GM12878 (cell line): Measurements from ENCODE around the gene NAV3. TPM values are rescaled to one million over a fixed set of nuclear protein-coding genes. Genes with fewer than 3 reads are reported as not detected.

Experiments used
- ATAC-seq: fragments of 200-7000 bp; cut with Tn5 transposase; 3 replicates; pipeline ENCODE4 v1.9.1; 2020; ENCODE audit warnings: mild to moderate bottlenecking, moderate library complexity
- BruUV-seq: library from RNA; stranded (reverse); fragments of 400-500 nt; replicated peaks from 2 replicates; lab custom pipeline; 2021; lab: Mats Ljungman, UMichigan
- CTCF ChIA-PET: fragments of 300-600 bp; sonication (Branson Sonifier 250); formaldehyde crosslinking; extraction: SDS; loops from one replicate; lab custom pipeline; 2021; ENCODE audit warnings: inconsistent platforms; lab: Yijun Ruan, JAX
- POLR2A ChIA-PET: fragments of 350-600 bp; formaldehyde crosslinking; extraction: SDS; loops from one replicate; lab custom pipeline; 2021; ENCODE audit warnings: inconsistent platforms; lab: Charles Lee
- RAD21 ChIA-PET: fragments of 300-600 bp; sonication (Branson Sonifier 250); formaldehyde crosslinking; loops from one replicate; lab custom pipeline; 2023; ENCODE audit warnings: antibody characterized with exemption; ENCODE audit not compliant: unreplicated experiment; lab: Charles Lee
- SMC1A ChIA-PET: fragments of 300-600 bp; sonication (Branson Sonifier 250); formaldehyde crosslinking; loops from one replicate; lab custom pipeline; 2023; ENCODE audit not compliant: unreplicated experiment, uncharacterized antibody; lab: Charles Lee
- DNase-seq: peaks from one replicate; pipeline ENCODE4 v3.0.0-alpha.2; 2011; ENCODE audit warnings: low read depth, low spot score
- FAIRE-seq: peaks from 3 replicates; lab custom pipeline; 2011; peaks lifted over from hg19 to GRCh38; lab: Jason Lieb, UNC
- H2AFZ ChIP-seq: 2 replicates; pipeline ENCODE4 v1.6.0; 2011; ENCODE audit warnings: low read depth, low read length, control low read depth; ENCODE audit not compliant: control insufficient read depth
- H3K27ac ChIP-seq: 2 replicates; pipeline ENCODE4 v1.5.1; 2011; ENCODE audit warnings: control low read depth; ENCODE audit not compliant: control insufficient read depth, insufficient read depth
- H3K27me3 ChIP-seq, 2 experiments: replicated peaks in 1 of 2; 2 replicates each; pipeline versions ENCODE4 v1.6.0 to v1.6.1; 2011; ENCODE audit warnings: low read length in 1 of 2; ENCODE audit not compliant: control insufficient read depth in 2 of 2, insufficient read depth in 2 of 2
- H3K36me3 ChIP-seq, 2 experiments: 2 replicates each; pipeline ENCODE4 v1.5.1; 2011; ENCODE audit warnings: low read length in 1 of 2; ENCODE audit not compliant: control insufficient read depth in 2 of 2, insufficient read depth in 2 of 2
- H3K4me1 ChIP-seq: 2 replicates; pipeline ENCODE4 v1.6.1; 2011; ENCODE audit warnings: mild to moderate bottlenecking, low read length, moderate library complexity, mixed read lengths; ENCODE audit not compliant: control insufficient read depth, insufficient read depth
- H3K4me2 ChIP-seq: 2 replicates; pipeline ENCODE4 v1.6.0; 2011; ENCODE audit warnings: control low read depth; ENCODE audit not compliant: control insufficient read depth, insufficient read depth
- H3K4me3 ChIP-seq: fragments of 200-600 bp; sonication (generic); 2 replicates; pipeline ENCODE4 v1.5.1; 2016
- H3K79me2 ChIP-seq: 2 replicates; pipeline ENCODE4 v1.6.0; 2011; ENCODE audit warnings: low read length; ENCODE audit not compliant: control insufficient read depth, insufficient read depth
- H3K9ac ChIP-seq: 2 replicates; pipeline ENCODE4 v1.8.0; 2011; ENCODE audit warnings: low read length, control low read depth, mixed read lengths; ENCODE audit not compliant: control insufficient read depth, insufficient read depth
- H3K9me3 ChIP-seq: replicated peaks from 3 replicates; pipeline ENCODE4 v1.5.1; 2011; ENCODE audit warnings: mild to moderate bottlenecking, low read length; ENCODE audit not compliant: control insufficient read depth, insufficient read depth
- H4K20me1 ChIP-seq: 2 replicates; pipeline ENCODE4 v1.6.0; 2011; ENCODE audit not compliant: control insufficient read depth, insufficient read depth
- EED ChIP-seq: sonication (generic); IDR thresholded peaks from 2 replicates; pipeline ENCODE4 v1.6.1; 2016; ENCODE audit warnings: antibody characterized with exemption, low read depth
- HDAC2 ChIP-seq: fragments of 200-600 bp; sonication (generic); IDR thresholded peaks from 2 replicates; pipeline ENCODE4 v1.6.1; 2017
- IKZF1 ChIP-seq: fragments of 450-650 bp; conservative IDR thresholded peaks from 2 replicates; pipeline ENCODE4 v1.6.1; 2017; ENCODE audit warnings: antibody characterized with exemption, mild to moderate bottlenecking
- KAT2A ChIP-seq: conservative IDR thresholded peaks from 2 replicates; pipeline ENCODE4 v1.6.1; 2011; ENCODE audit warnings: low read depth, low read length; ENCODE audit not compliant: control insufficient read depth
- NFXL1 ChIP-seq: fragments of 450-650 bp; IDR thresholded peaks from 2 replicates; pipeline ENCODE4 v1.6.1; 2017; ENCODE audit warnings: antibody characterized with exemption, mild to moderate bottlenecking, borderline replicate concordance
- NFYB ChIP-seq: IDR thresholded peaks from 2 replicates; pipeline ENCODE4 v1.6.1; 2011; ENCODE audit warnings: low read depth, mild to moderate bottlenecking, low read length, improper control_type of control experiment, moderate library complexity; ENCODE audit not compliant: insufficient read depth
- NR2C1 ChIP-seq: fragments of 450-650 bp; IDR thresholded peaks from 2 replicates; pipeline ENCODE4 v1.6.1; 2017; ENCODE audit warnings: antibody characterized with exemption, mild to moderate bottlenecking, moderate library complexity
- PAX5 ChIP-seq: IDR thresholded peaks from 2 replicates; pipeline ENCODE4 v1.6.1; 2011; ENCODE audit warnings: low read depth, low read length, borderline replicate concordance
- RAD51 ChIP-seq: fragments of 450-650 bp; IDR thresholded peaks from 2 replicates; pipeline ENCODE4 v1.6.1; 2016; ENCODE audit warnings: moderate library complexity, mild to moderate bottlenecking, inconsistent platforms
- RFX5 ChIP-seq: IDR thresholded peaks from 2 replicates; pipeline ENCODE4 v1.6.1; 2011; ENCODE audit warnings: low read depth, low read length, improper control_type of control experiment
- TCF12 ChIP-seq: IDR thresholded peaks from 2 replicates; pipeline ENCODE4 v1.6.1; 2011; ENCODE audit warnings: low read depth, mild to moderate bottlenecking, low read length
- ZSCAN29 ChIP-seq: fragments of 450-650 bp; IDR thresholded peaks from 2 replicates; pipeline ENCODE4 v1.6.1; 2017; ENCODE audit warnings: mild to moderate bottlenecking, moderate library complexity
- WGBS: methylation state at CpG from one replicate; pipeline ENCODE4 v1.1.6; 2016; ENCODE audit warnings: low lambda C conversion rate; ENCODE audit not compliant: insufficient replicate concordance, insufficient coverage; ENCODE audit errors: missing lambda C conversion rate; 5-methylcytosine and 5-hydroxymethylcytosine counted together
- in situ Hi-C: fragments of 300-500 bp; cut with MboI; formaldehyde crosslinking; loops from 9 replicates; pipeline ENCODE4 v1.14.3; 2018; ENCODE audit warnings: mixed read lengths
- intact Hi-C: fragments of 100-400 bp; cut with micrococcal nuclease; formaldehyde crosslinking; loops from one replicate; pipeline ENCODE4 v1.14.2; 2022; ENCODE audit not compliant: unreplicated experiment
- polyA plus RNA-seq, 11 experiments: library from polyadenylated mRNA; depleted of rRNA in 4 of 11; unstranded in 6 of 11; stranded (reverse) in 5 of 11; fragments of >200 nt; fragmentation: Nextera tagmentation in 4 of 11; fragmentation: Illumina TruSeq in 1 of 11; extraction: Ambion mirVana in 4 of 11; extraction: Trizol in 1 of 11; gene quantifications; 1 replicate in 1 of 11; 2 replicates in 10 of 11; pipeline versions ENCODE4 v1.2.1 to v1.2.3, GENCODE V29; 2011 to 2016; ENCODE audit warnings: inconsistent platforms in 2 of 11, missing spikeins in 2 of 11, low read depth in 1 of 11
- total RNA-seq, 4 experiments: library from RNA; depleted of rRNA in 3 of 4; stranded (reverse); fragments of >200 nt in 3 of 4; fragmentation: Illumina TruSeq in 1 of 4; extraction: Trizol in 1 of 4; gene quantifications; 2 replicates each; pipeline versions ENCODE4 v1.2.1 to v1.2.3, GENCODE V29; 2013 to 2021
- TF ChIP-seq, protein P1 (sequence below): IDR thresholded peaks from 2 replicates; pipeline ENCODE4 v1.6.1; 2012; ENCODE audit warnings: mild to moderate bottlenecking, low read depth, low read length
- TF ChIP-seq, protein P2 (sequence below): fragments of 450-650 bp; formaldehyde crosslinking; IDR thresholded peaks from 2 replicates; pipeline ENCODE4 v1.4.0; 2020; ENCODE audit warnings: mild to moderate bottlenecking, moderate library complexity
- TF ChIP-seq, protein P3 (sequence below): IDR thresholded peaks from 2 replicates; pipeline ENCODE4 v1.6.1; 2012; ENCODE audit warnings: low read depth, low read length, improper control_type of control experiment
- TF ChIP-seq, protein P4 (sequence below): fragments of 450-650 bp; IDR thresholded peaks from 2 replicates; pipeline ENCODE4 v1.6.1; 2016; ENCODE audit warnings: mild to moderate bottlenecking

NAV3 gene
- total and polyA plus RNA-seq, 10 of the 15 experiments (the other 5 are each of a cell fraction or from before 2014, with no cell fraction given) = 0.05 to 0.51 (median 0.22) TPM; not detected in 1

DNA sequence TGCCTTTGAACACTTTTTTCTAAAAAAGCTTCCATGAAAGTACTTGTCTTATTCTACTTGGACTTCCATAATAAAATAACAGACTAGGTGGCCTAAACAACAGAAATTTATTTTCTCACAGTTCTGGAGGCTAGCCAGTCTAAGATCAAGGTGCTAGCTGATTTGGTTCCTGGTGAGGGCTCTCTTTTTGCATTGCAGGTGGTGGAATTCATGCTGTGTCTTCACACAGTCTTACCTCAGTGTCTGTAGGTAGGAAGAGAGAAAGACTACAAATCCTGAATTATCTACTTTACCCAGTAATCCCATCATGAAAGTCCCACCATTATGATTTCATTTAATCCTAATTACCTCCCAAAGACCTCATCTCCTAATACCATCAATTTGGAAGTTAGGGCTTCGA lies 356.0 kb downstream of the NAV3 start (continued):
- TF ChIP-seq, protein P1, sequence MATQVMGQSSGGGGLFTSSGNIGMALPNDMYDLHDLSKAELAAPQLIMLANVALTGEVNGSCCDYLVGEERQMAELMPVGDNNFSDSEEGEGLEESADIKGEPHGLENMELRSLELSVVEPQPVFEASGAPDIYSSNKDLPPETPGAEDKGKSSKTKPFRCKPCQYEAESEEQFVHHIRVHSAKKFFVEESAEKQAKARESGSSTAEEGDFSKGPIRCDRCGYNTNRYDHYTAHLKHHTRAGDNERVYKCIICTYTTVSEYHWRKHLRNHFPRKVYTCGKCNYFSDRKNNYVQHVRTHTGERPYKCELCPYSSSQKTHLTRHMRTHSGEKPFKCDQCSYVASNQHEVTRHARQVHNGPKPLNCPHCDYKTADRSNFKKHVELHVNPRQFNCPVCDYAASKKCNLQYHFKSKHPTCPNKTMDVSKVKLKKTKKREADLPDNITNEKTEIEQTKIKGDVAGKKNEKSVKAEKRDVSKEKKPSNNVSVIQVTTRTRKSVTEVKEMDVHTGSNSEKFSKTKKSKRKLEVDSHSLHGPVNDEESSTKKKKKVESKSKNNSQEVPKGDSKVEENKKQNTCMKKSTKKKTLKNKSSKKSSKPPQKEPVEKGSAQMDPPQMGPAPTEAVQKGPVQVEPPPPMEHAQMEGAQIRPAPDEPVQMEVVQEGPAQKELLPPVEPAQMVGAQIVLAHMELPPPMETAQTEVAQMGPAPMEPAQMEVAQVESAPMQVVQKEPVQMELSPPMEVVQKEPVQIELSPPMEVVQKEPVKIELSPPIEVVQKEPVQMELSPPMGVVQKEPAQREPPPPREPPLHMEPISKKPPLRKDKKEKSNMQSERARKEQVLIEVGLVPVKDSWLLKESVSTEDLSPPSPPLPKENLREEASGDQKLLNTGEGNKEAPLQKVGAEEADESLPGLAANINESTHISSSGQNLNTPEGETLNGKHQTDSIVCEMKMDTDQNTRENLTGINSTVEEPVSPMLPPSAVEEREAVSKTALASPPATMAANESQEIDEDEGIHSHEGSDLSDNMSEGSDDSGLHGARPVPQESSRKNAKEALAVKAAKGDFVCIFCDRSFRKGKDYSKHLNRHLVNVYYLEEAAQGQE = no peak
- TF ChIP-seq NR2C1 = no peak
- no peak for TF ChIP-seq IKZF1
- no peak for TF ChIP-seq HDAC2
- TF ChIP-seq PAX5 = no peak
- TF ChIP-seq NFYB = no peak
- no peak for TF ChIP-seq ZSCAN29
- TF ChIP-seq TCF12 = no peak
- TF ChIP-seq KAT2A = no peak
- TF ChIP-seq, all 136 proteins: peak for 0

DNA sequence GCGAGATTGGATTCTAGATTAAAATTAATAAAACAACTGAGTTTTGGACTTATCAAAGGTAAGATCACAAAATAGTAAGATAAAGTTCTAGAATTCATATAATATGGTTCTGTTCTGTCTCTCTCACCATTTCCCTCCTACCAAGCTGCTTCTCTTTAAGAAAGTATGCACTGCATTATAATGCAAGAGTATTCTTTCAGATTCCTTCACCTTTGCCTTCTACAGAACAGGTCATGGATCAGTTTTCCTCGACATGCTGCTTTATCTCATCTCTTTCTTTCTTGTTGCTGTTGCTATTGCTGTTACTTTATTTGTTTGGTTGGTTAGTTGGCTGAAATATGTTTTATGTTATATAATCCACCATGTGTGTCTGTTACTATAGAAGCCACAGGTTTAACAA lies 357.0 kb downstream of the NAV3 start:
- intact Hi-C loops (no loop called here), in situ Hi-C loops (no loop called here)
- no peak for ATAC-seq
- H3K9ac ChIP-seq = no peak overlapping the region
- 0% methylated on average over 2 of the region's 2 CpGs for WGBS
- CTCF ChIA-PET = no interaction called here
- H3K4me3 ChIP-seq = no peak overlapping the region
- H2AFZ ChIP-seq = no peak overlapping the region
- H3K79me2 ChIP-seq = no peaks in the 10 kb centered on the region
- no peaks in the 10 kb centered on the region for H3K36me3 ChIP-seq
- POLR2A ChIA-PET = no interaction called here
- BruUV-seq = no TSS peak
- no peaks in the 10 kb centered on the region for H3K4me1 ChIP-seq
- H3K4me2 ChIP-seq = no peak overlapping the region
- DNase-seq = no peak
- no peaks in the 10 kb centered on the region for H3K27me3 ChIP-seq
- no peaks in the 10 kb centered on the region for H4K20me1 ChIP-seq
- no peaks in the 10 kb centered on the region for H3K9me3 ChIP-seq
- H3K27ac ChIP-seq = no peak overlapping the region
- SMC1A ChIA-PET = no interaction called here
- FAIRE-seq = no peak
- RAD21 ChIA-PET = no interaction called here
- TF ChIP-seq RFX5 (no peak), NFXL1 (no peak), RAD51 (no peak), HDAC2 (no peak), EED (no peak)
- TF ChIP-seq, protein P2, sequence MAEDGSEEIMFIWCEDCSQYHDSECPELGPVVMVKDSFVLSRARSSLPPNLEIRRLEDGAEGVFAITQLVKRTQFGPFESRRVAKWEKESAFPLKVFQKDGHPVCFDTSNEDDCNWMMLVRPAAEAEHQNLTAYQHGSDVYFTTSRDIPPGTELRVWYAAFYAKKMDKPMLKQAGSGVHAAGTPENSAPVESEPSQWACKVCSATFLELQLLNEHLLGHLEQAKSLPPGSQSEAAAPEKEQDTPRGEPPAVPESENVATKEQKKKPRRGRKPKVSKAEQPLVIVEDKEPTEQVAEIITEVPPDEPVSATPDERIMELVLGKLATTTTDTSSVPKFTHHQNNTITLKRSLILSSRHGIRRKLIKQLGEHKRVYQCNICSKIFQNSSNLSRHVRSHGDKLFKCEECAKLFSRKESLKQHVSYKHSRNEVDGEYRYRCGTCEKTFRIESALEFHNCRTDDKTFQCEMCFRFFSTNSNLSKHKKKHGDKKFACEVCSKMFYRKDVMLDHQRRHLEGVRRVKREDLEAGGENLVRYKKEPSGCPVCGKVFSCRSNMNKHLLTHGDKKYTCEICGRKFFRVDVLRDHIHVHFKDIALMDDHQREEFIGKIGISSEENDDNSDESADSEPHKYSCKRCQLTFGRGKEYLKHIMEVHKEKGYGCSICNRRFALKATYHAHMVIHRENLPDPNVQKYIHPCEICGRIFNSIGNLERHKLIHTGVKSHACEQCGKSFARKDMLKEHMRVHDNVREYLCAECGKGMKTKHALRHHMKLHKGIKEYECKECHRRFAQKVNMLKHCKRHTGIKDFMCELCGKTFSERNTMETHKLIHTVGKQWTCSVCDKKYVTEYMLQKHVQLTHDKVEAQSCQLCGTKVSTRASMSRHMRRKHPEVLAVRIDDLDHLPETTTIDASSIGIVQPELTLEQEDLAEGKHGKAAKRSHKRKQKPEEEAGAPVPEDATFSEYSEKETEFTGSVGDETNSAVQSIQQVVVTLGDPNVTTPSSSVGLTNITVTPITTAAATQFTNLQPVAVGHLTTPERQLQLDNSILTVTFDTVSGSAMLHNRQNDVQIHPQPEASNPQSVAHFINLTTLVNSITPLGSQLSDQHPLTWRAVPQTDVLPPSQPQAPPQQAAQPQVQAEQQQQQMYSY (CRISPR knock-in tag) = no peak
- TF ChIP-seq, protein P3, sequence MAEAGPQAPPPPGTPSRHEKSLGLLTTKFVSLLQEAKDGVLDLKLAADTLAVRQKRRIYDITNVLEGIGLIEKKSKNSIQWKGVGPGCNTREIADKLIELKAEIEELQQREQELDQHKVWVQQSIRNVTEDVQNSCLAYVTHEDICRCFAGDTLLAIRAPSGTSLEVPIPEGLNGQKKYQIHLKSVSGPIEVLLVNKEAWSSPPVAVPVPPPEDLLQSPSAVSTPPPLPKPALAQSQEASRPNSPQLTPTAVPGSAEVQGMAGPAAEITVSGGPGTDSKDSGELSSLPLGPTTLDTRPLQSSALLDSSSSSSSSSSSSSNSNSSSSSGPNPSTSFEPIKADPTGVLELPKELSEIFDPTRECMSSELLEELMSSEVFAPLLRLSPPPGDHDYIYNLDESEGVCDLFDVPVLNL = no peak
- TF ChIP-seq, protein P4, sequence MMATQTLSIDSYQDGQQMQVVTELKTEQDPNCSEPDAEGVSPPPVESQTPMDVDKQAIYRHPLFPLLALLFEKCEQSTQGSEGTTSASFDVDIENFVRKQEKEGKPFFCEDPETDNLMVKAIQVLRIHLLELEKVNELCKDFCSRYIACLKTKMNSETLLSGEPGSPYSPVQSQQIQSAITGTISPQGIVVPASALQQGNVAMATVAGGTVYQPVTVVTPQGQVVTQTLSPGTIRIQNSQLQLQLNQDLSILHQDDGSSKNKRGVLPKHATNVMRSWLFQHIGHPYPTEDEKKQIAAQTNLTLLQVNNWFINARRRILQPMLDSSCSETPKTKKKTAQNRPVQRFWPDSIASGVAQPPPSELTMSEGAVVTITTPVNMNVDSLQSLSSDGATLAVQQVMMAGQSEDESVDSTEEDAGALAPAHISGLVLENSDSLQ = no peak
